Endometrial microvascular endothelial cells (primary cell): ENCODE measurements around the gene WNT7A. TPM values are rescaled to one million over a fixed set of nuclear protein-coding genes. Genes with fewer than 3 reads are reported as not detected.

ENCODE experiments used
- in situ Hi-C: cut with HindIII; loops from 2 replicates; pipeline ENCODE4 v1.10.0; 2017; ENCODE audit warnings: low sequenced_read_pairs, low pct_unique_long_range_greater_than_20kb; ENCODE audit errors: inconsistent ontology term
- total RNA-seq: library from RNA; depleted of rRNA; stranded (reverse); fragments of >200 nt; gene quantifications from one replicate; pipeline ENCODE4 v1.2.3, GENCODE V29; 2015; ENCODE audit errors: inconsistent ontology term

WNT7A gene
- total RNA-seq, 1 donor from 2014 or later = not detected

DNA sequence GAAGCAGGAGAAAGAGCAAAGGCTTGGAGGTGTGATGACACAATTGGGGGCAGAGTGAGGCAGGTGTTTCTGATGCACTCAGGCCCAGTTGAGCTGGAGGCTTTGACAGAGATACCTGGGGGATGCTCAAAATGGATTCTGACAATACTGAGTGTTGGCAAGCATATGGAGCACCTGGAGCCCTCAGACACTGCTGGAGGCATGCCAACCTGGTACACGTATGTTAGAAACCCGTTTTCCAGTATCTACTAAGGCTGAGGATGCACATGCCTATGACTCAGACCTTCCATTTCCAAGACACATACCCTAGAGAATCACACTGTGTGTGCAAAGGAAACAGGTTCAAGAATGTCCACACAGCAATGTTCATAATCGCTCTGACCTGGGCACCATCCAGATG lies 58.7 kb downstream of the WNT7A start:
- in situ Hi-C loops = no loop called here

DNA sequence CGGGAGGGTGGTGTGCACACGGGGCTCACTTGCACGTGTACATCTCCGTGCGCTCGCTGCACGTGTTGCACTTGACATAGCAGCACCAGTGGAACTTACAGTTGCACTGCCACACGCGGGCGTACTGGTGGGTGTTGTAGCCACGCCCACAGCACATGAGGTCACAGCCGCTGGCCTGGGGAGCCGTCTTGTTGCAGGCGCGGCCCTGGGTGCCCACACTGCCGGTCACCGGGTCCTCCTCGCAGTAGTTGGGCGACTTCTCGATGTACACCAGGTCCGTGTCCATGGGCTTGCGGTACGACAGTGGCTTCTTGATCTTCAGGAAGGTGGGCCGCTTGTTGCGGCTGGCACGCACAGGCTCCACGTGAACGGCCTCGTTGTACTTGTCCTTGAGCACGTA lies 61.0 kb downstream of the WNT7A start:
- in situ Hi-C loops = no loop called here

DNA sequence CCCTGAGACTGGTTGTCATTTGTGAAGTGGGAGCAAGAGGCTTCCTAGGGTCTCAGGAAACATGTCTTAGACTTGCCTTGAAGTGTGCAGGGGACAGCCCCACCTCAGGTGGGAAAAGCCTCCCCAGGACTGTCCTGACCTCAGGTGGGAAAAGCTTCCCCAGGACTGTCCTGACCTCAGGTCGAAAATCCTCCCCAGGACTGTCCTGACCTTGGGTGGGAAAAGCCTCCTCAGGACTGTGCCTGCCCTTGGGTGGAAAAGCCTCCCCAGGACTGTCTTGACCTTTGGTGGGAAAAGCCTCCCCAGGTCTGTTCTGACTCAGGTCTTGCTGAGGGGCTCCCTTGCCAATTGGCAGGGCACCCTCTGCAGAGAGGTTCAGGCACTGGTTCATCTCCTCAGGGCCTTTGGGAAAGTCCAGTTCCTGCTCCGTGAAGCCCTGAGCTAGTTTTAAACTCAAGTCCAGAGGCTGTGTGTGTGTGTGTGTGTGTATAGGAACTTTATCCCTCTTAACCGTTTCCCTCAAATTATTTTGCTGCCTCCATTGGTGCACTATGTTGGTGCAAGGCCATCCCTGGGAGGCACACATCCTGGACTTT lies 64.7 kb downstream of the WNT7A start:
- in situ Hi-C loops = no loop called here

DNA sequence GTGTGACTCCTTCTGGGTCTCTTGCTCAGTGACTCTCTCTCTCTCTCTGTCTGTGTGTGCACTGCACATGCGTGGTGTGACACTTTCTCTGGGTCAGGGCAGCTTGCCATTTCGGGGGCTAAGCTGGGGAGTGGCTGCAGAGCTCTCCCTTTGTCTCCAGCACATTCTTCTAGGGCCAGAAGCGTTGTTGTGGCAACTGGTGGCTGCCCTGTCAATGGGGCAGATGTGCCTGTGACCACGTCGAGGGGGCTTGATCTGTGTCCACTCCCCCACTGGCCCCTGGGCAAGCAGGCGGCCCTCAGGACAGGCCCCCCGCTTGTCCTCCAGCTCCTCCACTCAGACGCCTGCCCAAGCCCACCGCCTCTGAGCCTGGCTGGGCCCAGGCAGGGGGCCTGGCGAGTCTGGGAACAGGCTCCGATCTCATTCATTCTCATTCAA lies 67.8 kb downstream of the WNT7A start:
- in situ Hi-C loops = no loop called here

DNA sequence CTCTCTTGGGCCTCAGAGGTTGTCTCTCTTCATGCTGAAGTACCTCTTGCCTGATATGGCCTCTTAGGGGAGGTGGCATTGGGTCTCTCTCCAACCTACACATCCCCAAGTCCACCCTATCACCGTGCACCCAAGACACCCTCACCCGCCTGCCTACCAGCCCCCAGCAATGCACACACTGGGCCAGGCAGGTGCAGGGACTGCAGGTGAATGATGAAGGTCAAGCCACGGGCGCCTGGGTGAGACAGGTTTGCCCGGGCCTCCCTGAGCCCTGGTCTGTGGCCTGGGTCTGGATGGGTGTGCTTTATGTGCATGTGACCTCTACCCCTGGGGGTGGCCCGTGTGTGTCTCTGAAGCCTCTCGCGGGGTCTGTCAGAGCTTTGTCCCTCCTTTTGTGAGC lies 68.3 kb downstream of the WNT7A start:
- in situ Hi-C loops = no loop called here

DNA sequence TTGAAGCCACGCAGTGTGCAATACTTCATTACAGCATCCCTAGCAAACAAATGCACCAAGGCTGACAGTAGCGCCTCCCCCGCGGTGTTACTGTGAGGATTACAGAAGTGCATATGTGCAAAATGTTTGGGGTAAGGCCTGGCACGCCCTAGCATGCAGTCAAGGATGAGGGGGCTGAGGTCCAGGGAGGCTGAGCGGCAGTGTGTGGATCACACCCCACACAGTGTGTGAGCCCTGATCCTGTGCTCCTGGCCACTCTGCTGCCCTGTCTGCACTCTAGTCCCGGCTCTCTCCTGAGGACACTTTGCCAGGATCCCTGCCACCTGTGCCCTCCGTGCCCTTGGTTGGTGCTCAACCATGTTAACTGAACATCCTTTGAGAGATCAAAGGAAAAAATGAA lies 71.3 kb downstream of the WNT7A start:
- in situ Hi-C loops = no loop called here

DNA sequence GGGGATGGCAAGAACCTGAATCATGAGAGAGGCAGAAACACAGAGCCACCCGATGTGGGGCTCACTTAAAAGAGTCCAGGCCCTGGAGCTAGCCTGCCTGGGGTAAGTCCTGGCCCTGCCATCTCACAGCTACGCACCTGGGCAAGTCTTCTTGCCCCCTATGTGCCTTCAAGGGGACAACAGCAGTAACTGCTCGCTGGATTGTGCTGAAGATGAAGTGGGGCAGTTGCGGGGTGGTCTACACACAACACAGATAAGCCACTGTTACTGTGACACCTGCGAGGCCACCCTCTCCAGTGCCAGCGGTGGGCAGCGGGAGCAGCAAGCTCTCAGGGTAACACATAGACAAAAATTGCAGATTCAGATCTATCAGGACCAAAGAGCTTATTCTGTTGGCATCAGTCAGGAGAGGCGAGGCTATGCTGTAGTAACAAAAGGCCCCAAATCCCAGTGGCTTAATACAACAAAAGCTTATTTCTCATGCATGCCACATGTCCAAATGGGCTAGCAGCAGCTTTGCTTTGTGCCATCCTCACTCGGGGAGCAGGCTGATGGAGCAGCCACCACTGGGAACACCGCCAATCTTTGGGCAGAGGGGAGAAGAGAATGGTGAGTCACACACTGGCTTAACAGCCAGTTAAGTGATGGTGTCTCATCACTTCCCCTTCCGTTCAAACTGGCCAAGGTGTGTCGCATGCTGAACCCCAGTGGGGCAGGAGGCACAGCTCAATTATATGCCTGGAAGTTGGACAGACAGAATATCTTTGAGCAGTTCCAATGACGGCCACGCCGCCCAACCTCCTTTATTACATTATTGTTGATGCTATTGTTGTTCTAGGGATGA lies 78.3 kb downstream of the WNT7A start:
- in situ Hi-C loops = no loop called here

DNA sequence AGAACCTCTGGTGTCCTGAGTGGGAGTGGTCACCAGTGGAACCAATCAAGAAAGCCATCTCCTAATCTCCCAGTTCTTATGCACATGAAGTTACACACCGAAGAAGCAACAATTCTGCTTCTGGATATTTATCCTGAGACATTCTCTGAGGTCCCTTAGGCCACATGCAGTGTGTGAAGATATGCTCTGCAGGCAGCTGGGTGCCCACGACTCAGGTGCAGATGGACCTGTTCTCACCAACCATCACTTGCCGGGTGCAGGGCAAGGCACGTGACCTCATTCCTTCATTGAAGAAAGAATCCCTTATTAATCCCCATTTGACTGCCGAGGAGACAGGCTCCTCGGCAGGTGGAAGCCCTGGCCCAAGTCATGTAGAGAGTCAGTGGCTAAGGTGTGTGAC lies 79.8 kb downstream of the WNT7A start:
- in situ Hi-C loops = no loop called here

DNA sequence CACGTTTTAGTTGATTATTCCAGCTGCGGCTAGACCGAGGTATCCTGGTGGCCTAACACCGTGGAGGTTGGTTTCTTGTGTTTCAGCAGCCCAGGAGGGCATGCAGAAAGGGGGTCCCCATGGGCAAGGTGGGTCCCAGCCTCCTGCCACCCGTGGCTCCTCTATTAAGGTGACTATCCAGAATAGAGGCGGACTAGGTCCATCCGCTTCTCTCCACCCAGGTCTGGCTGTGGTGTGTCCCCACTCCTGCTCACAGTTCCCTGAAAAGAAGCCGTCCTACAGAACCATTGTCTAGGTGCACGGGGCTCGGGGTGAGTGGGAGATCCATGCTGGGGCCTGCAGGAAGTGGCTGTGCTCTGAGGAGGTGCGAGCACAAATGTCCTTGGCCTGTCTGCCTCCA lies 81.5 kb downstream of the WNT7A start:
- in situ Hi-C loops = no loop called here

DNA sequence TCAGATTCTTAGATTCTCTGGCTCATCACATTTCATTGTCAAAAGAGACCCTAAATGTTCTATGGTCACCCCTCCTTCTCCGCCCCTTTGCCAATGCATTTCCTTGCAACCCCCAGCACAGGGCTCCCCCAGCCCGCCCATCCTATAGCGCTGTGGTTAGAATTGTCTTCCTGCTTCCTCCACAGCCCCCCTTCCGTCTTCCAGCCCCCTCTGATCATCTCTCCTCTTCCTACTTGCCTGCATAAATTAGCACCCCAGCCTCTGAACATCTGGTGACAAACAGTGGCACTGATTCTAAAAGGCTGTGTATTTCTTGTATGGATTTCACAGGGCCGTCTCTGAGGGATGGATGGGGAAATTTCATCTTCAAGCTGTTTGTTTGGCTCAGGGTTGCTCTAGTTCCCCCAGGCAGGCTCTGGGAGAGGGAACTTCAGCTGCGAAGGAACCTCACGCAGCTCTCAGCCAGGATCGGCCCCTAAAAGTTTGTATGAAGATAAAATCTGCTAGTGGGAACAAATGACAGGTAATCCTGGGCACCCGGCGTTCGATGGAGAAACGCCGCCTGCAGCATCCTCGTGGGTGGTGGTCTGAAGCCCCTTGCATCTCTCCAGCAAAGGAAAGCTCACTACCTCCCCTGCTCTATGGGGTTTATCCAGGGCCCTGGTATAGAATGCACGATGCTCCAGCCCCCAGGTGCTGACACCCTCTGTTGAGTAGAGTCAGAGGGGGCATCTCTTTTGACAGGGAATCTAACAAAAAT lies 83.0 kb downstream of the WNT7A start:
- in situ Hi-C loops = no loop called here

DNA sequence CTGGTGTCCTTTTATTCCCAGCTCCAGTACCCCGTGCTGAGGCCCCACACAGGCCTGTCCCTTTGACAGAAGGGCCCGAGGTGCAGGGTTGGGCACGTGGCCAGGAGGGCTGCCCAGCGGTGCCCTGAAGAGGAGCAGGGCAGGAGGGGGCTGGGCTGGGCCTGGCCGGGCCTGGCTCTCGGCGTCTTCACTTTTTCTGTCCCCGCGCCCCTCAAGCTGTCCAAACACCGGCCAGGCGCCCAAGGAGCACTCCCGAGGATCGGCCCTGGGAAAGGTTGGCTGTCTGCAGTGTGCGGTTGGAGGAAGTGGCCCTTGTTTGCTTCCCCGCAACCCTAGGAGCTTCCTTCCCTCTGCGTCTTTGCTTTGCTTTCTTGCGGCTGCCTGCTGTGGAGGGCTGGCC lies 84.1 kb downstream of the WNT7A start:
- in situ Hi-C loops = no loop called here

DNA sequence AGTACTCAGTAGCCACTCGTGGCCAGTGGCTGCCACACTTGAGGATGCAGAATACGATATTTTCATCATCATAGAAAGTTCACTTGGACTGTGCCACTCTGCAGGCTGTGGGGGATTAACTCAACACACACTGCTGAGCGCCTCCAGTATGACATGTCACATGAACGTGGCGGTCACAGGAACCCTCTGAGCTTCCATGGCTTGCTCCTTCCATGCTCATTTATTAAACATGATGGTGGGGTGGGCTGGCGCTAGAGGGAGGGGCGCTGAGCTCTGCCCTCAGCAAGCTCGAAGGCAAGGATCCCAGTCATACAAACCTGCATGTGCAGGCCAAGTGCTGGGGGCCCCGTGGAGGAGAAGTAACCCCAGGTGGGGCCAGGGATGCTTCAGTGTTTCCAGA lies 85.5 kb downstream of the WNT7A start:
- in situ Hi-C loops = no loop called here

DNA sequence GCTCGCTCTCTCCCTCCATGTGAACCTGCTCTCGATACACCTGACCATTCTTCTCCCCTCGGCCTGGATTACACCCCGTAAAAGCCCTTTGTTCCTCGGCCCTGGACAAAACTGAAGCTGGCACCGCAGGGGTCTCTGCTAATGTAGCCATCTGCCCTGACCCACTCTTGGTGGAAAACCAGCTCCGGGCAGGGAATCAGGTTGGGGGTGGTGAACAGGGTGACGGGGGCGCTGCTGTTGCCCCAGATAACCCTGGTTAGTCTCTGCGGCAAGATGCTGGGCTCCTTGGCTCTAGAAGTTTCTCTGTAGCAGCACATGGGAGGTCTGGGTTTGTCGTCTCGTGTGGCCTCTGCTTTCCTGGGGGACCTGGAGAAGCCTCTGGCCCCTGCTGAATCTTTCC lies 86.4 kb downstream of the WNT7A start:
- in situ Hi-C loops = no loop called here

DNA sequence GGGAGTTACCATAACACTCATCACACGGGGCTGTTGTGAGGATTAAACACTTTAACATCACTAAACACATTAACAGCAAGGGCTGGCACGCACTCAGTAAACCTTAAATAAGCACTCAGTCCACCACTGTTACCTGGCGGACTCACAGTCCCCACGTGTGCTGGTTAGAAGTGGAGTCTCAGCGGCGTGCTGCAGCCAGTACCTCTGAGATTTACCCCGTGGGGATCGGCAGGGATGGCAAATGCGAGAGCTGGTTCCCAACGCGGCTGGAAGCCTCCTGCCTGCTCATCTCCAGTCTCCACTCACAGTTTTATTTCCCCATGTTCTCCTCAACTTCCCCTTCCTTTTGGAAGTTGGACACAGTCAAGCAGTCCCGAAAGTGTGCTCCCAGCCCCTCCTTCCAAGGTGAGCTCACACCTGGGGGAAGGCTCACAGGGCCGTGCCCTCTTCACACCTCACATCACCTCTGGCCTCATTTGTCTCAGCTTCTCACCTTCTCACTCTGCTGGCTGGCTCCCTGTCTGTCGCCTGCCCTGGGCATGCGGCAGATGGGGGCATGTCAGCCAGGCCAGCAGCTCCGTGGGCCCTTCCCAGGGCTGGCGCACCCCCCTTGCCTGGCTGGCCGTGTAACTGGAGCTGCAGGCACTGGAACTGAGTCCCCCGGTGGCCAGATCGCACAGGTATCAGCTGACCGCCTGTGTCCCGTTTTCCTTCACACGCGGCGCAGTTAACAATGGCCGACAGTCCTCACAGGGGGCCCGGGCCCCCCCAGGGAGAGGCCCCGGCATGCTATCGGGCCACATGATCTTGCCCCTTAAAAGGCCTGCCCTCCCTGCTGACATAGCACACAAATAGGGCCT lies 87.1 kb downstream of the WNT7A start:
- in situ Hi-C loops = no loop called here

DNA sequence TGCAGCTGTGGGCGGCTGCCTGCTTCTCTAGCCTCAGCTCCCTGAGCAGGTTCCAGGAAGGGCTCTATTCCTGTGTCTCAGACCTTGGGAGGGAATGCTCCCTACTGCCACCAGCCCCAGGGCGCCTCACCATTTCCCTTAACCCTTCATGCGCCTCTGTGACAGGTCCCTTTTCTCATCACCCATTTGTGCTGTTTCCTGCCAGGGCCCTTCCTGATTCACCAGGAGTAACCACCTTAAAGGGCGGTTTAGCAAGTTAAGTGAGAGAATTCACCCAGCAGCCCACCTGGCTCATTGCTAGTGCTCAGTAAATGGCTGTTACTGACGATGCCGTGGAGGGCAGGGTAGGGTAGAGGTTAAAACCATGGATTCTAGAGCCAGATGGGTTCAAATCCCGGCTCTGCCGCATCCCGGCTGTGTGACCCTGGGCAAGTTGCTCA lies 87.8 kb downstream of the WNT7A start:
- in situ Hi-C loops = no loop called here

DNA sequence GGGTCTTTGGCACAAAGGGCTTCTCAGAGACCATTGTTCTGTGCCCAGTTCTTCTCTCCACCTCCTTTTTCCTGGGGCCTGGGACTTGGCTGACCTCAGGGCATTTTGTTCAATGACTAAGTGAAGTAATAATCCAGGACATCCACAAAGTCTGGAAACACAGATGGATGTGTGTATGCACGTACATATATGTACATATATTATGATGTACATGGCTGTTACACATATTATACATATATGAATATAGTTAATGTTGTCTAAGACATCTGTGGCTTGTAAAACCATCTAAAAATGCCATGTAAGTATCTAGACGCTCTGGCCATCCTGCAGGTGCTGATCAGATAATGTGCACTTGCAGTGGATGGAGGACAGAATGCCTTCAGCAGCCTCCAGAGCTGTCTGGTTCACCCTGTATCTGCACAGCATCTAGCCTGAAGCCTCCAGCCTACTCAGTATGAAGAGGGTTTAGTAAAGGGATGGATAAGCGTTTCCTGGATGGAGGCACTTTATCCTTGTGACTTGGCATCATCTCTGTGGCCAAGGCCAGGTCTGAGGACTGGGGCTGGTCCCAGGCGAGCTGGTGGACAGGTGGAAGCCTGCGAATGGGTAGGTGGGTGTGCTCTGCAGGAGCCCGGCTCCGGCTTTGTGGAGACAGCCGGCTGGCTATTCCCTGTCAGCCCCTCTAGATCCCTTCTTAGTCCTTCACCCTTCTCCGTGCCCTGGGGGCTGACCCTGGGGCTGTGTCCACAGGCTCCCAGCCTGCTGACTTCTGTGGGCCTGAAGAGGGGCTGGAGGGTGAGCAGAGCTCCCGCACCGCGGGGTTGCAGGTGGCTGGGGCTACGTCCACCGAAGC lies 88.4 kb downstream of the WNT7A start:
- in situ Hi-C loops = no loop called here

DNA sequence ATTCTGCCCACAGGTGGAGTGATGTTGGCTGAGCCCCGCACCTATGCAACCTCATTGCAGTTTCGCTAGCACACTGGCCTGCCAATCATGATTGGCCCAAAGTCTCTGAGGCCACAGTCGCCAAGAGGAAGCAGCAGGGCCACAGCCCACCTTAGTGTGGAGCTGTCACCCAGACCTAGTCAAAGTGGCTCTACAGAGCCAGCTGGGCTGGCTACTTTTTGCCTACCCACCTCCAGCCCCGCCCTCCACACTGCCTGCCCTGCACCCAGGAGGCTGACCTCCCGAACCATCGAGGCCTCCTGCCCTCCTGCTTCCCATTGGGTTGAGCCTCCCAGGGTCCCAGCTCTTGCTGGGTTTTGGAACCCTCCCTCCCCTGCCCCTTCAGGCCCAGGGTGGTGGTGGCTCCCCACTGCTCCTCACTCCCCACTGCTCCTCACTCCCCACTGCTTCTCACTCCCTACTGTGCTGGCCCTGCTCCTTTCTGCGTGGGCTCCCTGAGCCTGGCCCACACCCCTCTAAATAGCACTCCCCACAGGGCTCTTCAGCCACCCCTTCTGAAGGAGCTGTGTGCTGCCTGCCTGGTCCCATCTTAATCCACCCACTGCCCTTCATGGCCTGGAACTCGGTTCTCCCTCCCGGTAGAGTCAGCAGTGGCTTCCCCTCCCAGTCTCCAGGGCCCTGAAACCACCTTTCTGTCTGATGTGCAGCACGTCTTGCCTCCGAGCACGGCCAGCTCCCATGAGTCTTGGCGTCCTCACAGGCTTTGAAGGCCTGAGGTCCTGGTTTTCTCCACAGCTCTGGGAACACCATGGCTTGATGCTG lies 89.3 kb downstream of the WNT7A start:
- in situ Hi-C loops = no loop called here
